NCI-H82 treated with DMSO at 0.1 percent for 48 hours (cell line): Measurements from ENCODE around the gene PRDM16.

Experiments used
- DNase-seq: peaks from one replicate; lab custom pipeline; 2025; ENCODE audit not compliant: unreplicated experiment; lab: John Stamatoyannopoulos, UW

The PRDM16 gene

DNA sequence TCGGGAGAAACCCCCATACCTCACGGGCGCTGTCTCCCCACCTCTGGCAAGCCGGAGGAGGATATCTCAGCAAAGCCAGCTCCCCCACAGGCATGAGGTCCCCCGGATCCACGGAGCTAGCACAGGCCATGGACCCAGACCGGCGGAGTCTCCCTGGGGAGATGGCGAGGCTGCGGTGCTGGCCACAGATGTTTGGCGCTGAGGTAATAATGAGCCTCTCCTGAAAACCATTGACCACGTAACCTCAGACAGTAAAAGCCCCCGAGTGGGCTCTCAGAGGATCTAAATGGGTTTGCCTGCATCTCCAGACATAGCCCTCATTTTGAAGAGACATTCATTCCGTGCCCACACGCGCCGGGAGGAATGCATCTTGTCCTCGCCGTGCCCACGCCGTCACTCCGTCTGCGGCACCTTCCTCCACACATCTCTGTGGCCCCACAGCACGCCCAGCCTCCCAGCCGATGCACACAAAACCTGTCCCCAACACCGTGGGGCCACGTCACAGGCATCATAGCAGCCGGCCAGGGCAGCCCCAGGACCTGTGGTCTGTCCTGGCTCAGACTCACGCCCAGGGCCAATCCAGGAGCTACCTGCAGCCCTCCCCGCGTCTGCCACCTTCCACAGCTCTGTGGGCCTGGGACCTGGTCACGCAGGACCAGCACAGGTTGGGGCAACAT lies 150.9 kb downstream of the PRDM16 start:
- no peak for DNase-seq

DNA sequence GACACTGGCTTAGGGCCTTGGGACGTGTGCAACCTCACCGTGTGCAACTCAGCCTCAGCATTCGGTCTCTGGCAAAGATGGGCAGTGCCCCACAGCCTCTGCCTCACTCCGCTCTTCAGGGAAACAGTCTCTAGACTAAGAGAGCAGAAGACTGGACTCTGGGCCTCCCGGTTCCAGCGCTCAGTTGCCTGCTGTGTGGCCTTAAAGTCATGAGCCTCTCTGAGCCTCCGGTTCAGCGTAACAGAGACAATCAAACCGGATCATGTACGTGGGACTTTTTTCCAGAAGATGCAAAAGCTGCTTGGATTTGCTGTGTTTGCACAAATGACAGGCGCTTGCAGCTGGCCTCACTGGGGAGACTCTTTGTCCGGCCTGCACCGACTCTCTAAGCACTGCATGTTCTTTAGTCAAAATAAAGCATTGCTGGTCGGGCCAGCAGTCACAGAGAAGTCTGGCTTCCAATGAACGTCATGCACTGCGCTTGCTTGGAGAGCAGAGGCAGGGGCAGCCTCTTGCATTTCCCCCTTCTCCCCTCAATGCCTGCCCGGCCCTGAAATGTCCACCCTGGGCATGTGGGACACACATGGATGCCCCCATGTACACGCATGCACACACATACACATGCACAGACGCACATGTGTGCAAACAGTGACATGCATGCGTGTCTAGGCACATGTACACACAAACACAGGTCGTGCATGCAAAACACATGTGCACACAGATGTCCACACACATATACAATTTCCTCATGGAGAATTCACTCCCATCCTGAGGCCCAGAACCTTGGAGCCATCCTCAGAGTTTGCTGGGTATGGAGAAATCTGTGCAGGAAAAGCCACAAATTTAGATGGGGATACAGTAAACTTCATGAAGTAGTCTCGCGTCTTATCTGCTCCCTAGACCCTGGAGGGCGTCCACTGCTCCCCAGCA lies 152.4 kb downstream of the PRDM16 start:
- no peak for DNase-seq

DNA sequence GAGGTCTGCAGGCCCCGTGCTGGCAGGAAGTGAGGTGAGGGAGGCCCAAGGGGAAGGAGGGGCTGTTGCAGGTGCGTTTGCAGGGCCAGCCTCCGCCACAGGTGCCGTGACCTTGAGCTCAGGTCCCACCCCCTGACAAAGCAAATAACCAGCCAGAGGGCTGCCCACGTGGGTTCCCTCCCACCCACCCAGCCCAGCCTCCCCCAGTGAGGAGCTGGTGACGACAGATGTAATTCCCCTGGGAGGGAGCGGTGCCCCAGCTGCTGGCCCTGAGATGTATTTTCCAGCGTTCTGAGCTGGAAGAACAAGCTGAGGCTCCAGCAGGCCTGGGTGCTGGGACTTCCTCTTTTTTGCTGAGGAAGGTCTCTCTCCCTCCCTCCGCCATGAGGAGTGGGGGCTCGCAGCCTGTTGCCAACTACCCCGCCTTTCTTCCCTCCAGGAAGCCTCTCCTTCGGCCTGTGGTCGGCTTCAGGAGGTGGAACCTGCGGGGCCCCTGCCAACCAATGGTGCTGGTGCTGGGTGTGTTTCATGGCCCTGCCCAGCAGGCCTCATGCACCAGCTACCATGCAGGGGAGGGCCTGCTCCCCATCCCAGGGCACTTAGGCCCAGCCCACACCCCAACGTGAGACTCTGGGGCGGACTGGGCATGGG lies 153.2 kb downstream of the PRDM16 start:
- DNase-seq: no peak

DNA sequence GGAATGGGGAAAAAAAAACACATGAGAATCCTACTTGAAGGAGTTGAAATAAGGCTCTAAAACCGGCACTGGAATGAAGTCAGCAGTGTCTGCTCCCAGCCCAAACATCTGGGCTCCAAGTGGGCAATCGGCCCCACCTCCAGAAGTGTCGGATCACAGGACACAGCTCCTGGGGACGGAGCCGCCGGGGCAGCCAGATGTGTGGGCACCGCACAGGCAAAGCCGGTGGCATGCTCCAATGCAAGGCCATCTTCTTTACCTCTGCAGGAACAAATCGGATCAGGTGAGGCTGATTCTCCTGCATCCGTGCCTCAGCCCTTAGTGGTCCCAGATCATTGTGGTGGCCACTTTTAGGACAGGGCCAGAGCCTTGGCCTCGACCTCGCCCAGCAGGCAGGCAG lies 156.7 kb downstream of the PRDM16 start:
- no peak for DNase-seq

DNA sequence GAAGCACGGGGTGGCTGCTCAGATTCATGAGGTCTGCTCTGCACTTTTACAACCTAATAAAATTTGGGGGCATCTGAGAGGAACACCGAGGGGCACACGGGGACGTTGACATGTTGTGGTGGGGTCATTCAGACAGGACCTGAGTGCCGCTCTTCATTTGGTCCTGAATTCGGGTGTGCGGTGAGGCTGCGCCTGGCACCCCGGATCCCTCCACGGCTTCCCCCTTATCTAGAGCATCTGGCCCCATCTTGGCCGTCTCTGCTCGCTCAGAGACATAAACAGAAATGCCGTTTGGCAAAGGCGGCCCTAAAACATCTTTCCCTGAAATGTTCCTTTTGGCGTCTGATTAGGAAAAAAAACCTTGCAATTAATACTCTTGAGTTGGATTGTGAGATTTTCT lies 157.2 kb downstream of the PRDM16 start:
- no peak for DNase-seq

DNA sequence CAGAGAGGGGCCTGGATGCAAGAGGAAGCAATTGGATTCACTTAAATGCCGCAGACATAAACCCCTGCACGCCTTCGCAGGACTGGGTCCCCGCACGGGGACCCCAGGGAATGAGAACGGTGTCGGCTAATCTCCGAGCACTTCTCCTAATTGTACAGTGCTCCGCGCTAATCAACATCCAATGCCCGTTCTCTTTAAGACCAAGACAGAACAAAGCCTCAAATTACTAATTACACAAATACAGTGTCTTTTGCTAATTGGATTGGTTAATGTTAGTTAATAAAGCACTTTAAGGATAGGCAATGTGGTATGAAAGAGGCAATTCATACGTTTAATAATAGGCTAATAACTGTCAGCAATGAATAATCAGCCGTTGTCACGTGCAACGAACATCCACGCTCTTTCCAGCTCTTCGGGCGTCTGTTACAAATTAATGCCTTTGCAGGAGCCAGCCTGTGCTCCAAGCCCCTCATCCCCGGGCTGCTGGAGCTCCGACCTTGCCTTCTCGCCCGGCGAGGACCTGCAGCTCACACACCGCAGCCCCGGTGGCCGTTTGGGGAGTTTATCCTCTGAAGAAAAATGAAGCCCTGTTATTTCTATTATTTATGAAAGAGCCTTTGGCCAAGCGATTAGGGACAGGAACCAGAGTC lies 157.8 kb downstream of the PRDM16 start:
- no peak for DNase-seq

DNA sequence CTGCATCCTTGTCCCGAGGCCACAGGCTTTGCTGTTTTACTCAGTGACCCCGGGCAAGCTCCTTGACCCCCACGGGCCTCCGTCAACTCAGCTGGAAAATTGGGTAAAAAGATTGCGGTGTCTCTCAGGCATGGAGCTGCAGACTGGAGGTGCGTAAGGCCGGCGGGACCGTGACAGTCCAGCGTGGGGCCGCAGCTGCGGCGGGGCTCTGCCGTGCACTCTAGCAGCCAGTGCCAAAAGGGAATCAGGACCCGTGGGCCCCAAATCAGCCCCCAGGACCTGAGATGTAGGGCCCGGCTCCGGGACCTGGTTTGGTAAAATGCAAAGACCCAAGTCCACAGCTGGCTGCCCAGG lies 158.3 kb downstream of the PRDM16 start:
- DNase-seq: no peak

DNA sequence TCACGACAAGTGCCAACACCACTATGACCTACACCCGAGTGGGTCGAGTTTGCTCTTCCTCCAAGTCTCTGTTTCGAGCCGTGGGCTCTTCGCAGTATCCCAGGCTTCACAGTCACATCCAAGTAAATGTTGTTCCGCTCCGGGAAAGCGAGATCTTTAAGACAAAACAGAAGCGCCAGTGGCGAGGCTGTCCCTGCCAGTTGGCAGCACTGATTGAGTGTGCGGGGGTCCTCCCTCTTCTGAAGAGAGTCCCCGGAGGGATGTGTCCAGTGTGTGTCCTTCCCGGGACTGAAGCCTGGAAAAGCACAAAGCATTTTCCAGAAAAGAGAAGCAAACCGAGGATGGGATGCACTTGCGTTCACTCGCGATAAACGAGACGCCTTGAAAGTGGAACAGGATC lies 158.9 kb downstream of the PRDM16 start:
- no peak for DNase-seq

DNA sequence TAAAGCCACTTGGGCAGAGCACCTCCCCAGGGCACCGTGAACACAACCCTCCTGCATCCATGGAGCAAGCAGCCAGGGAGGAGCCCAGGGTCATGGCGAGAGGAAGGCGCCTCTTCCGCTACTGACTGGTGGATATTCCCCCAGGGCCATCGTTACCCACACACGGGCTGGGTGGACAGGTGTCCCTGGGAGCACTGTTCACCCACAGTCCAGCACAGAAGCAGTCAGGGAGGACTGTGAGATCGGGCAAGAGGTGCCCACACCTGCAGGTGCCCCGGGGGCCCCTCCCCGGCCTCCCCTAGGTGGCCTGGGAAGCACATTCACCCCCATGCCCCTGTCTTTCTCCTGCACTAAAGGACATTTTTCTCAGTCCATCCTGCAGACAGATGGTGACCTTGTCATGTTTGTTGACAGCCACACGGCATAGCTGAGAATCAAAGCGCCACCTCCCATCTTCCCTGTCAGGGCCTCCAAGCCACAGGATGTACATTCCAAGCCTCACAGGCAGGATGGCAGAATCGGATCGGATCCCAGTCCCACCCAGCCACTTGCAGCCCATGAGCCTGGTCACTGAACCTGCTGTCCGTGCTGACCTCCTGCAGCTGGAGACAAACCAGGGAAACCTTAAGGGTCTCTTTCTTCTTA lies 160.2 kb downstream of the PRDM16 start:
- no peak for DNase-seq

DNA sequence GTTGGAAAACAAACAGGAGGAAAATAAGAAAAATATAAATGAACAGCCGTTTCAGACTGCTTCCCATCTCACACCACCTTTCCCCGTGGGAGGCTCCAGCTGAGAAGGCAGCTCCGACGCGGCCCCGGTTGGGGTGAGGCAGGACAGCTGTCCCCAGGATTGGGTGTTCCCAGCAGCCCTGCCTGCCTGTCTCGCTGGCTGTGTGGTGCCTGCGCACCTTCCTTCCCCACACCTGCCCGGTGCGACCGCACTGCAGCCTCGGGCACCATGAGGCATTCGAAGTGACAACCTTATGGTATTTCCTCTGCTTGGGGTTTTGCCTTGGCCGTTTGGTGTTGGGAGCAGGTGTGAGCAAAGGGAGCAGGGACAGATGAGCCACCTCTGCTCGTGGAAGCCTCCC lies 161.6 kb downstream of the PRDM16 start:
- no peak for DNase-seq

DNA sequence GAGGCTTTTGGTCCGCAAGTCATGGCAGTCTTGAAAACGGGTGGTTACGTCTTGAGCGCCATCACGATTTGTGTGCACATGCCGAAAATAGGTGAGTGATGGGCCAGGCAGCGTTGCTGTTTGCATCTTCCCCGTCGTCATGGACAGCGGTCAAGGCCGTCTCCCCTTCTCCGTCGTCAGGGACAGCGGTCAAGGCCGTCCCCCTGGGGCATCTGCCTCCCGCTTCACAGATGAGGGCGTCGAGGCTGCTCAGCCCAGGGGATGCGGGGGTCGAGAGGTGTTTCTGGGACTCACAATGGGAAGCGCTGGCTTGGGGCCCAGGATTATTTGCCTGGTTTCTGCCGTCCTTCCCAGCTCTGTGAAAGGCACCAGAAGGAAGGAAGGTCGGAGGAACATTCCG lies 162.2 kb downstream of the PRDM16 start:
- DNase-seq: no peak

DNA sequence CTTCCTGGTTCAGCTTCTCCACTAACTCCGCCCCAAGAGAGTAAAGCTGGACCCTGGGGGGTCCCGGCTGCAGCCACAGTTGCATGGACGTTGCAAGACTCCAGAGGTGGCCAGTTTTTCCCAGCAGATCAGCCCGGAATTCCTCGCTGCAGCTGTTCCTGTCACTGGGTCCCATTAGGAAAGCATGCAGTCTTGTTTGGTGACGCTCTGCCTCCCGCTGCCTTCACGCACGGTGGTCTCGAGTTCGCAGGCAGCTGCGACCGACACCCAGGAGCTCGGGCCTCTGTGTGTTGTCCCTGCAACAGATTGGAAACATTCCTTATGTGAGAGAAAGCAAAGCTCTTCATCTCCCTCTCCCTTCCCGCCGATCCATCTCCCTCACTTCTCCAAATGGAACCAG lies 162.8 kb downstream of the PRDM16 start:
- no peak for DNase-seq

DNA sequence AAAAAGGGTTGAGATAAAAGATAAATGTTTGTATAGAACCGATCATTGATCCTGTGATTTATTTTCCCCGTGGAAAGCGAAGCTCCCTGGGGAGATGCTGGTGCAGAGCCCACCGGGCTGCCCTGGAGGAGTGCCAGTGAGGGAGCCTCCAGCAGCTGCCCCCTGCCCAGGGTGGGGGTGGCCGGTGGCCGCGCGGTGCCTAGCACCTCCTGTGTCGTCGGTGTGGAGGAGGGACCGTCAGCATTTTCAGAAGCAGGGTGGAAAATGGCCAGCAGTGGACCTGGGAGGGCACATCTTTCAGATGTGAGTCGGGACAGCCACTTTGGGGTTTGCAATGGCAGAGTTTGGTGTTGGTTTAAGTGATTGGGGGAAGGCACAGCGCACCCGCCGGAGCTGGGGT lies 164.0 kb downstream of the PRDM16 start:
- no peak for DNase-seq

DNA sequence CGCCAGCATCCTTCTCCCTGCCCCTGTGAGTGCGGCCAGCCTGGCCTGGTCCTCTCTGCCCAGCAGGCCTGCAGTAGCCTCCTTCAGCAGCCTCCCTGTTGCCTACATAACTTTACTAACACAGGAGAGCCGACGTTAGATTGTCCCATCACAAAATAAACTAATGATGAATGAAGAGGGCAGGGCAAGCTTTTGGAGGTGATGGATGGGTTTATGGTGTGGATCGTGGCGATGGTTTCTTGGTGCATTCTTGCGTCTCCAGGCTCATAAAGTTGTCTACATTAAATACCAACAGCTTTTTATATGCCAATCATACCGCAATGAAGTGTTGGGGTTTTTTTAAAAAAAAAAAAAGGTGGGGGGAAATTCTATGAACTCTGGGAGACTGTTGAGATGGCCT lies 164.5 kb downstream of the PRDM16 start:
- DNase-seq: no peak

DNA sequence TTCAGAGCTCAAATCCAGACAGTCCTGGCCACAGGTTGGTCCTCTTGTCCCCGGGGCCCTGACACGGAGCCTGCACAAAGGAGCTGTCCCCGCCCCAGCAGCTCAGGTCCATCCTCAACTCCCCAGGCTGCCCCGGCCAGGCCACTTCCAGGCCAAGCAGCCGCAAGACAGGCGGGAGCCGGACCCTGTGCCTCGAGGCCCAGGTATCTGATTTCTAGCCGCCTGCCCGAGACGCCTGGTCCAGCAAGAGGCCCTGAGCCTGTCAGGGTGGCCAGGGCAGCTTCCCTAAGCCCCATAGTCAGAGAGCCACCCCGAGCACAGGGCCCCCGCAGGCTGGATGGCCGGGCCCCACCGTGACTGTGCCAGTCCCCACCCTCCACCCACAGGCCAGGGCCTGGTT lies 165.3 kb downstream of the PRDM16 start:
- no peak for DNase-seq

DNA sequence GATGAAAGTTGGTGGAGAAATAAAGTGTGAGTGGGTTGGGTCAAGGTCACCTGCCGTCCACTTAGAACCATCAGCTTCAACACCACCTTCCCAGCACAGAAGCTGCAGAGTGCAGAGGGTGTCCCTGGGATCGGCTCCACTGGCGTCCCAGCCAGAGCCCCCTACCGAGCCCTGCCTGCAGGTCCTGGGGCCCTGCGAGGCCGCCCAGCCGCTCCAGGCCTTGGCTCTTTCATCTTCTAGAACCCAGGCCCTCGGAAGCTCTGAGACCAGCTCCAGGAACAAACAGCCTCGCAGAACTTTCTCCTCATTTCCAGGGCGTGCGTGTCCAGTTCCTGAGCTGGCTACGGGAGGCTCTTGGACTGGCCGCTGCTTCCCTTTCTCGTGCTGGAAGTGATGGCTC lies 166.0 kb downstream of the PRDM16 start:
- DNase-seq: no peak

DNA sequence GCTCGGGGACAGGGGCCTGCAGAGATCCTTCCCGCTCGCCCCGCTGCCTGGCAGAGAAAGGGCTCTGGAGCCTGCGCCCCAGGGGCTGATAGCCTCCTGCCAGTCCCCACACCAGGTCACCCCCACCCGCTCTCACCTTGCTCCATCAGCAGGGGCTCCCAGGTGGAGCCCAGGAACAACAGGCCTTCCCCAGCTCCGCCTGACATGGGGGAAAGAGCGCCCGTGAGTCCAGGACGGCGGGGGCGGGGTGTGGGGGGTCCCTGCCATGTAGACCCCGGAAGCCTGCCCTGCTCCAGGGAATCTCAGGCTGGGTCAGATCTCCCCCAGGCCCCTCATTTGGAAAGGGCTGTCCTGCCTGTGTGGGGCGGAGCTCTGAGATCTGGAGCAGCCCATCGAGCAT lies 166.5 kb downstream of the PRDM16 start:
- DNase-seq: no peak

DNA sequence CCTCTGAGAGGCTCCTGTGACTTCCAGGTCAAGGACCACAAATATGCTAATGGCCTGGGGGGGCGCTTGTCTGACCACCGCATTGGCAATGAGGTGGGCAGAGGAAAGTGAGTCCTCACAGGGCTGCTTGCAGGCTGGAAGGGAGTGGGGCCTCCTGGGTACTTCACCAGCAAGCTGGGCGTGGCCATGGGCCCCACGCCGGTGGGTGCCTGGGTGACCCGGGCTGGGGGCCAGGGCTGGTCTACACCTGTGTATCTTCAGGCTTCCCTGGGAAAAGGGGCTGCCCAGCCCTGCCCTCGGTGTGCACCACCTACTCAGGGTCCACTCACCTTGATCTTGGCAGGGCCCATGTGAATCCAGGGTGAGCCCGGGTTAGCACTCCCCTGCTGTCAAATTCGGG lies 167.4 kb downstream of the PRDM16 start:
- no peak for DNase-seq

DNA sequence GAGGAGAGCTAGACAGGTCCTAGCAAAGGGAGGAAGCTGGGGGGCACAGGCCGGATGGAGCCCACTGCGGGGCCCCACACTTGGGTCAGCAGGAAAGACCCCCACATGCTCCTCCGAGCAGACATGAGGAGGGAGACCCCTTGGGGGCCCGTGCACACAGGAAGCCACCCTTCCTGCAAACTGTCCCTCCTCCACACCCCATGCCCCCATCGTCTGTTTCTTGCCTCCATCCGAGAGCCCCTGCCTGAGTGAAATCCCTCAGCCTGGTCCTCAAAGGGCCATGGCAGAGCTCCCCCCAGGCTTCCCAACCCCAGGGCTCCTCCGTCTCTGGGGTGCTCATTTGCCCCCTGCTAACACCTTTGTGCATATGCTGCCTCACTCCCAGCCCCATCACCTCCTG lies 168.0 kb downstream of the PRDM16 start:
- DNase-seq: no peak

DNA sequence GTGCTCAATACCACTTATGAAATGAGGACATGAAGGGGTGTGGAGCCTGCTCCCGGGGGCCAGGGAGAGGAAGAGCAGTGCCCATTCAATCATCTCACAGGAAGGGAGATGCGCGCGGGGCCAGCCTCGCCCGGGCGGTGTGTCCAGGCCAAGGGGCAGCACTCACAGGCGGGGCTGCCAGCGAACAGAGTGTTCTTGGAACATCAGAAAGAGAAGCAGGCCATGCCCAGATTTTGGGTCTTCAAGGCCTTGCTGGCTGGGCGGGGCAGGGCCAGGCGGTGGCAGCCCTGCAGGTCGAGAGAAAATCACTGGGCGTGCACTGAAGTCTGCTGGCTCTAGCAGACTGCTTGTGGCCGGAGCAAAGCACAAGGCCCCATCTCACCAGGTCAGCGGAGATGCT lies 168.6 kb downstream of the PRDM16 start:
- no peak for DNase-seq
